Ovary (tissue), 3 donors: ENCODE results near the gene PCYOX1L.

Source experiments
- EP300 ChIP-seq: sonication (generic); formaldehyde crosslinking; IDR thresholded peaks from one replicate; pipeline ENCODE4 v1.6.1; 2017; ENCODE audit warnings: antibody characterized with exemption
- POLR2A ChIP-seq: fragments of 450-650 bp; IDR thresholded peaks from one replicate; pipeline ENCODE4 v1.6.1; 2017; ENCODE audit warnings: antibody characterized with exemption, mild to moderate bottlenecking, moderate library complexity
- TF ChIP-seq, protein P1 (sequence below), 3 donors: fragments of 450-650 bp in 2 of 3; fragments of 200-600 bp in 1 of 3; IDR thresholded peaks; one replicate each; pipeline versions ENCODE4 v1.5.1 to v1.8.0; 2016 to 2022; ENCODE audit warnings: antibody characterized with exemption in 3 of 3, mild to moderate bottlenecking in 1 of 3
- donor health status: DM: no; HTN: no; CAD: no.

DNA sequence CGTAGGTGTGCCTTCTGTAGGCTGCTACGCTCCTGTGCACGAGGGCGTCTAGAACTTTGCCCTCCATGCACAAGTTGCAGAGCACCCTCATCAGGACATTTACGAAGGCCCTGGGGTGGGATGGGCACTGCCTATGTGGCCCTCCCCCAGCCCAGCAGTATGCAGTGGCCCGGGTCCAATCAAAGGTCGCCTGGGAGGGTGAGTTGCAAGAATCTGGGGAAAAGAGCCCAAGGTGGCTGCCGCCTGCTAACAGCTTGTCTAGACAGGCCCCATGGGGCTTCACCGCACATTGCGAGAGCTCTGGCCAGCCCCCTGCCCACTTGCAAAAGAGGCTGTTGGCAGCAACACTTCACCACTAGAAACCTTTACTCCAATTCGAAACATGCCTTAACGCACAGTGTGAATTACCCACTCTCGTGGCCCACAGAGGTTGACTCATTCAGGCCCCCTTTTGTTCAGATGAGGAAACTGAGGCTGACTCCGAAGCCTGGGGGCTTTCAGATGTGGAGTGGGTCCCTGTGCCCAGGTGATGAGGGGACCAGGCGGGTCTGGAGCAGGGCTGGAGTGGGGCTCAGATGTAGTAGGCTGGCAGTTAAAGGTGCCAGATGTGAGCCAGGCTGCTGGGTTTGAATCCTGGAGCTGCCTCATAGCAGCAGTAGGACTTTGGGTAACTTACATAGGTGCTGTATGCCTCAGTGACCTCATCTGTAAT is 53.0 kb downstream of the PCYOX1L start:
- TF ChIP-seq, protein P1, sequence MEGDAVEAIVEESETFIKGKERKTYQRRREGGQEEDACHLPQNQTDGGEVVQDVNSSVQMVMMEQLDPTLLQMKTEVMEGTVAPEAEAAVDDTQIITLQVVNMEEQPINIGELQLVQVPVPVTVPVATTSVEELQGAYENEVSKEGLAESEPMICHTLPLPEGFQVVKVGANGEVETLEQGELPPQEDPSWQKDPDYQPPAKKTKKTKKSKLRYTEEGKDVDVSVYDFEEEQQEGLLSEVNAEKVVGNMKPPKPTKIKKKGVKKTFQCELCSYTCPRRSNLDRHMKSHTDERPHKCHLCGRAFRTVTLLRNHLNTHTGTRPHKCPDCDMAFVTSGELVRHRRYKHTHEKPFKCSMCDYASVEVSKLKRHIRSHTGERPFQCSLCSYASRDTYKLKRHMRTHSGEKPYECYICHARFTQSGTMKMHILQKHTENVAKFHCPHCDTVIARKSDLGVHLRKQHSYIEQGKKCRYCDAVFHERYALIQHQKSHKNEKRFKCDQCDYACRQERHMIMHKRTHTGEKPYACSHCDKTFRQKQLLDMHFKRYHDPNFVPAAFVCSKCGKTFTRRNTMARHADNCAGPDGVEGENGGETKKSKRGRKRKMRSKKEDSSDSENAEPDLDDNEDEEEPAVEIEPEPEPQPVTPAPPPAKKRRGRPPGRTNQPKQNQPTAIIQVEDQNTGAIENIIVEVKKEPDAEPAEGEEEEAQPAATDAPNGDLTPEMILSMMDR (IDR thresholded peaks at IDR 0.05): no peak
- TF ChIP-seq POLR2A (no peak), EP300 (no peak)
